Parathyroid adenoma (tissue), 2 donors: Measurements from ENCODE around the gene MATK.
"Not testable (repeated sequence)": the region's sequence is repeated elsewhere in the genome, so short reads cannot be mapped to it uniquely, and the experiment has no call there.

Source experiments
- H2AFZ ChIP-seq: fragments of 300-600 bp; sonication (generic); one replicate; pipeline ENCODE4 v1.7.0; 2017; ENCODE audit warnings: antibody characterized with exemption, mild to moderate bottlenecking
- H3K27ac ChIP-seq: fragments of 300-600 bp; sonication (generic); one replicate; pipeline ENCODE4 v1.7.0; 2017
- H3K27me3 ChIP-seq: fragments of 300-600 bp; sonication (generic); one replicate; pipeline ENCODE4 v1.7.0; 2017; ENCODE audit warnings: low read length; ENCODE audit not compliant: control insufficient read depth, insufficient read depth
- H3K36me3 ChIP-seq: fragments of 300-600 bp; sonication (generic); one replicate; pipeline ENCODE4 v1.7.0; 2017; ENCODE audit warnings: low read length; ENCODE audit not compliant: control insufficient read depth, insufficient read depth
- H3K4me1 ChIP-seq: fragments of 300-600 bp; sonication (generic); one replicate; pipeline ENCODE4 v1.7.0; 2017; ENCODE audit warnings: control low read depth
- H3K4me2 ChIP-seq: fragments of 300-600 bp; sonication (generic); one replicate; pipeline ENCODE4 v1.7.0; 2017; ENCODE audit warnings: low read length
- H3K4me3 ChIP-seq: fragments of 300-600 bp; sonication (generic); one replicate; pipeline ENCODE4 v1.7.0; 2017; ENCODE audit warnings: low read depth, low read length
- H3K79me2 ChIP-seq: fragments of 300-600 bp; sonication (generic); one replicate; pipeline ENCODE4 v1.7.0; 2017; ENCODE audit warnings: control low read depth
- H3K9ac ChIP-seq: fragments of 300-600 bp; sonication (generic); one replicate; pipeline ENCODE4 v1.7.0; 2017; ENCODE audit warnings: mild to moderate bottlenecking
- H3K9me3 ChIP-seq: fragments of 300-600 bp; sonication (generic); one replicate; pipeline ENCODE4 v1.7.0; 2017; ENCODE audit warnings: low read length; ENCODE audit not compliant: control insufficient read depth
- TF ChIP-seq, protein P1 (sequence below): fragments of 300-600 bp; sonication (generic); IDR thresholded peaks from one replicate; pipeline ENCODE4 v1.7.0; 2017; ENCODE audit warnings: antibody characterized with exemption, mild to moderate bottlenecking
- donor health status: primary hyperparathyroidism.

The MATK gene

DNA sequence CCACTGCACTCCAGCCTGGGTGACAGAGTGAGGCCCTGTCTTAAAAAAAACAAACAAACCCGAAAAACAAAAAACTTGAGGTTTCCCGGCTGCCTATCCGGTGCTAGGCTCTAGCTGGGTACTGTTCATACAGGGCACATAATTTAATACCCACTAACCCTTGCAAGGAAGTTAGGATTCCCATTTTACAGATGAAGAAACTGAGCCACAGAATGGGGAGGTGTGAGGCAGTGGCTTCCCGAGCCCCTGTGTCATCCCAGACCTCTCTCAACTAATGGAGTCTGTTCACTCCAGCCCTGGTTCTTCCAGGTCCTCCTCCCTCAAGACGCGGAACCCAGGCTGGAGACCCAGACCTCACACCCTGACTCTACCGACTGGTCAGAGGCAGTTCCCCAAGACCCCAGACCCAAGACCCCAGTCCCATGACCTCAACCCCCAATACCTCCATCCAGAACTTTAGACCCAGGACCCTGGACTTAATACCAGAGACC, 25.3 kb downstream of the MATK start:
- peaks cover 5% of the 10 kb centered on the region for H3K79me2 ChIP-seq
- no peaks in the 10 kb centered on the region for H3K4me1 ChIP-seq
- no peaks in the 10 kb centered on the region for H3K9me3 ChIP-seq

DNA sequence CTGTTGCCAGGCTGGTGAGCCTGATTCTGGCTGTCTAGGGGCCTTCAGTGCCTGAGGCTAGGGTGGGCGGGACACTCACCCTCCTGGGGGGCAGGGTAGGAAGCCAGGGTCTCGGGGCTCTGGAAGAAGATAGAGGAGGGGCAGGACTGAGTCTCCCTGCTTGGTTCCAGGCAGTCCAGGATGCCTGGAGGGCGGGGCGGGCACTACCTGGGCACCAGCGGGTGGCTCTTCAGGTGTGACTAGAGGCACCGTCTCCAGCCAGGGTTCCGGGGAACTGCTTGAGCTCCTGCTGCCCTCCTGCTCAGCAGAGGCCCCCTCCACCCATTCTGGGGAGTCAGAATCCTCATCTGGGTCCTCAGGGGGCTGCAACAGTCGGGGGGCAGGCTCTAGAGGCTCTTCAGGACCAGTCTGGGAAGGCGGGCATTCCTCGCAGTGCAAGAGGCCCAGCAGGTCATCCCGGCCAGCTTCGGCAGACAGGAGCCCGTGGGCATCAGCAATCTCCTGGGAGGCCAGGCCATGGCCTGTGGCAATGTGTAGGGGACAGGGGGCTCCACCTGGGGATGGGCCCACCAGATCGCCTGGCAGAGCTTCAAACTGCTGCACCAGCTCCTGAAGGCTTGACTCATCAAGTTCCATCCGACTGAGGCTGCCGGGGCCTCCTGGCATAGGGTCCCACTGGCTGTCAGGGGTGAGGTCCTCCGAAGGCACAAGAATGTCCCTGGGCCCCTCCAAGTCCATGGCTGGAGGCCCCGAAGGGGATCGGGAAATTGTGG, 26.5 kb downstream of the MATK start:
- no peak overlapping the region for H3K9ac ChIP-seq

More for the DNA sequence above, 25.3 kb downstream of the MATK start:
- H3K4me3 ChIP-seq = peak overlapping the region; percentile 100
- H3K9ac ChIP-seq = peak overlapping the region; percentile 87
- peak overlapping the region; percentile 66 for H3K27ac ChIP-seq
- H2AFZ ChIP-seq = peak overlapping the region; percentile 98
- TF ChIP-seq, protein P1, sequence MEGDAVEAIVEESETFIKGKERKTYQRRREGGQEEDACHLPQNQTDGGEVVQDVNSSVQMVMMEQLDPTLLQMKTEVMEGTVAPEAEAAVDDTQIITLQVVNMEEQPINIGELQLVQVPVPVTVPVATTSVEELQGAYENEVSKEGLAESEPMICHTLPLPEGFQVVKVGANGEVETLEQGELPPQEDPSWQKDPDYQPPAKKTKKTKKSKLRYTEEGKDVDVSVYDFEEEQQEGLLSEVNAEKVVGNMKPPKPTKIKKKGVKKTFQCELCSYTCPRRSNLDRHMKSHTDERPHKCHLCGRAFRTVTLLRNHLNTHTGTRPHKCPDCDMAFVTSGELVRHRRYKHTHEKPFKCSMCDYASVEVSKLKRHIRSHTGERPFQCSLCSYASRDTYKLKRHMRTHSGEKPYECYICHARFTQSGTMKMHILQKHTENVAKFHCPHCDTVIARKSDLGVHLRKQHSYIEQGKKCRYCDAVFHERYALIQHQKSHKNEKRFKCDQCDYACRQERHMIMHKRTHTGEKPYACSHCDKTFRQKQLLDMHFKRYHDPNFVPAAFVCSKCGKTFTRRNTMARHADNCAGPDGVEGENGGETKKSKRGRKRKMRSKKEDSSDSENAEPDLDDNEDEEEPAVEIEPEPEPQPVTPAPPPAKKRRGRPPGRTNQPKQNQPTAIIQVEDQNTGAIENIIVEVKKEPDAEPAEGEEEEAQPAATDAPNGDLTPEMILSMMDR = no peak
- H3K27me3 ChIP-seq = no peaks in the 10 kb centered on the region
- peak overlapping the region; percentile 99 for H3K4me2 ChIP-seq
- no peaks in the 10 kb centered on the region for H3K36me3 ChIP-seq

DNA sequence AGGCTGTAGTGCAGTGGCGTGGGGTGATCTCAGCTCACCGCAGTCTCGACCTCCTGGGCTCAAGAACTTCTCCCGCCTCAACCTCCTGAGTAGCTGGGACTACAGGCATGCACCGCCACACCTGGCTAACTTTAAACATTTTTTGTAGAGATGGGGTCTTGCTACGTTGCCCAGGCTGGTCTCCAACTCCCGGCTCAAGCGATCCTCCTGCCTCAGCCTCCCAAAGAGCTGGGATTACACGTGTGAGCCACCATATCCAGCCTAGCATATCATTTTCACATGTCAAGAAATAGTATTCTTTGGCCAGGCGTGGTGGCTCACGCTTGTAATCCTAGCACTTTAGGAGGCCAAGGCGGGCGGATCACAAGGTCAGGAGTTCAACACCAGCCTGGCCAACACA, 27.9 kb downstream of the MATK start:
- H2AFZ ChIP-seq, H3K4me2 ChIP-seq, H3K9ac ChIP-seq, H3K4me3 ChIP-seq, H3K27ac ChIP-seq, H3K4me1 ChIP-seq, H3K9me3 ChIP-seq, H3K36me3 ChIP-seq, H3K27me3 ChIP-seq, H3K79me2 ChIP-seq: not testable (repeated sequence)

More for the DNA sequence above, 26.5 kb downstream of the MATK start:
- Histone ChIP-seq H2AFZ (no peak overlapping the region), H3K36me3 (no peaks in the 10 kb centered on the region), H3K4me1 (no peaks in the 10 kb centered on the region), H3K79me2 (peaks cover 5% of the 10 kb centered on the region), H3K4me3 (no peak overlapping the region), H3K27me3 (no peaks in the 10 kb centered on the region), H3K9me3 (no peaks in the 10 kb centered on the region), H3K4me2 (no peak overlapping the region), H3K27ac (no peak overlapping the region)
- TF ChIP-seq, protein P1 = no peak

DNA sequence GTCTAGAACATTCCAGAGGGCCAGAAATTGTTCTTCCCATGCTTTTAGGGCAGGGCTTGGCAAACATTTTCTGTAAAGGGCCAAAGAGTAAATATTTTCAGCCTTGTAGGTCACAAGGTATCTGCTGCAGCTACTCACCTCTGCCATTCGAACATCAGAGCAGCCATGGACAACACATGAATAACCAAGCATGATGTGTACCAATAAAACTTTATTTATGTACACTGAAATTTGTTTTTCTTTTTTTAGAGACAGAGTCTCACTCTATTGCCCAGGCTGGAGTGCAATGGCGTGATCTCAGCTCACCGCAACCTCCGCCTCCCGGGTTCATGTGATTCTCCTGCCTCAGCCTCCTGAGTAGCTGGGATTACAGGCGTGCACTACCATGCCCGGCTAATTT, 28.5 kb downstream of the MATK start:
- H3K36me3 ChIP-seq = not testable (repeated sequence)

DNA sequence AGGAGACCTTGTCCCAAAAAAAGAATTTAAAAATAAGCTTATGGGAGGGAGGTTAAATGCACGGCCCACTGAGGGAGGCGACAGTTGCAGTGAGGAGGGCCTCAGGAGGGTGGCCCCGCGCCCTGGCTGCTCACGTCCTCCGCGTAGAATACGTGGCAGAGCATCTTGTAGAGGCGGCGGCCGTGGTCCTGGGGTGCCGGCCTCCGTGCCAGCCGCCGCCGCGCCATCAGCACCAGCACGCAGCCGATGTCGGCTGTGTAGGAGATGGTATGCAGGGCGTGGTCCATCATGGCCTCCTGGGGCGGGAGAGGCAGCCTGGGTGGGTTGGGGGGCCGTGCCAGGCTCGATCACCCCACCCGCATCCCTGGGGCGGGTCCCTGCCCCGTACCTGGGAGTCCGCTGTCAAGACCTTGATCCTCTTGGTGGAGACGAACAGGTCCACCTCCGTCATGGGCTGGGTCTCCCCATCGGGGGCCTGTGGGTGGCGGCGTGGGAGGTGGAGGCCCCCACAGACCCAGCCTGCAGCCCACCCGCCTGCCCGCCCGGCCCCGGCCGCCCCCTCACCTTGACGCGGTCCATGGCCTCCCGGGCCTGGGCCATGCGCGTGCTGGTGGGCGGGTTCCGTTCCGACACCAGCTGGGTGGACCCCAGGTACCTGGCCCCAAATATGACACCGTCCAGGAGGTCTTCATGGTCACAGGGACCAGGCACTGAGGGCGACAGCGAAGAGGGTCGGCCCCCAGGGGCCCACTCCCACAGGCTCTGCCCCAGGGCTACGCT, 32.4 kb downstream of the MATK start:
- no peaks in the 10 kb centered on the region for H3K9me3 ChIP-seq
- no peaks in the 10 kb centered on the region for H3K36me3 ChIP-seq
- H3K27ac ChIP-seq = no peak overlapping the region
- no peaks in the 10 kb centered on the region for H3K27me3 ChIP-seq
- H3K9ac ChIP-seq = no peak overlapping the region
- no peak overlapping the region for H3K4me2 ChIP-seq
- H2AFZ ChIP-seq = no peak overlapping the region
- no peaks in the 10 kb centered on the region for H3K79me2 ChIP-seq
- TF ChIP-seq, protein P1 = no peak
- no peaks in the 10 kb centered on the region for H3K4me1 ChIP-seq
- no peak overlapping the region for H3K4me3 ChIP-seq

More for the DNA sequence above, 28.5 kb downstream of the MATK start:
- H3K79me2 ChIP-seq, H2AFZ ChIP-seq, H3K4me3 ChIP-seq, H3K9me3 ChIP-seq, H3K27me3 ChIP-seq, H3K4me2 ChIP-seq, H3K27ac ChIP-seq, H3K9ac ChIP-seq, H3K4me1 ChIP-seq: not testable (repeated sequence)
